OCI-LY3 (cell line): Measurements from ENCODE around the gene SPANXN4.

Experiments
- H2AFZ ChIP-seq: fragments of 200-600, 300-600 bp; shearing (Covaris generic); 2 replicates; pipeline ENCODE4 v1.6.0; 2014; ENCODE audit warnings: antibody characterized with exemption, low read depth, low read length
- H3K27ac ChIP-seq: fragments of 200-600, 300-600 bp; sonication (generic); 2 replicates; pipeline ENCODE4 v1.5.1; 2014; ENCODE audit warnings: mild to moderate bottlenecking, low read length, moderate library complexity, mixed read lengths
- H3K27me3 ChIP-seq: fragments of 200-600, 300-600 bp; sonication (generic); 2 replicates; pipeline ENCODE4 v1.6.1; 2014; ENCODE audit warnings: low read depth, low read length, mixed read lengths
- H3K36me3 ChIP-seq: fragments of 200-600, 300-600 bp; sonication (generic); replicated peaks from 2 replicates; pipeline ENCODE3; 2014; ENCODE audit warnings: low read depth, low read length, mixed read lengths
- H3K4me1 ChIP-seq: fragments of 300-600, 200-600 bp; sonication (generic); 2 replicates; pipeline ENCODE4 v1.6.1; 2014; ENCODE audit warnings: low read length, mixed read lengths
- H3K4me2 ChIP-seq: fragments of 200-600, 300-600 bp; sonication (generic); 2 replicates; pipeline ENCODE4 v1.6.1; 2014; ENCODE audit warnings: low read length, mixed read lengths
- H3K4me3 ChIP-seq: fragments of 300-600, 200-600 bp; sonication (generic); 2 replicates; pipeline ENCODE4 v1.5.1; 2014; ENCODE audit warnings: antibody characterized with exemption, mild to moderate bottlenecking, low read length, moderate library complexity
- H3K79me2 ChIP-seq: fragments of 300-600, 200-600 bp; shearing (Covaris generic); 2 replicates; pipeline ENCODE4 v1.6.1; 2014; ENCODE audit warnings: mild to moderate bottlenecking, low read length, mixed read lengths
- H3K9ac ChIP-seq: fragments of 300-600, 200-600 bp; shearing (Covaris generic); 2 replicates; pipeline ENCODE4 v1.6.0; 2014; ENCODE audit warnings: mild to moderate bottlenecking, low read length, moderate library complexity
- H3K9me3 ChIP-seq: fragments of 200-600, 300-600 bp; shearing (Covaris generic); 2 replicates; pipeline ENCODE4 v1.6.1; 2014; ENCODE audit warnings: low read length, mixed read lengths; ENCODE audit not compliant: insufficient read depth
- H4K20me1 ChIP-seq: fragments of 200-600, 300-600 bp; sonication (generic); 2 replicates; pipeline ENCODE4 v1.6.1; 2016; ENCODE audit warnings: low read length, mixed read lengths; ENCODE audit not compliant: insufficient read depth
- EZH2phosphoT487 ChIP-seq: fragments of 200-600 bp; shearing (Covaris generic); IDR thresholded peaks from 2 replicates; pipeline ENCODE4 v1.6.1; 2018; ENCODE audit warnings: antibody characterized with exemption, mixed run types, low read depth
- TF ChIP-seq, protein P1 (sequence below): fragments of 200-600, 300-600 bp; sonication (generic); IDR thresholded peaks from 2 replicates; pipeline ENCODE4 v1.5.1; 2014; ENCODE audit warnings: antibody characterized with exemption, low read length, low read depth

SPANXN4 gene

GRCh38 chrX:143017272-143017671 is 8.5 kb upstream of the SPANXN4 start:
- no peak overlapping the region for H3K4me2 ChIP-seq
- H3K9me3 ChIP-seq = no peaks in the 10 kb centered on the region
- H3K79me2 ChIP-seq = no peaks in the 10 kb centered on the region
- no peaks in the 10 kb centered on the region for H3K27me3 ChIP-seq
- no peaks in the 10 kb centered on the region for H3K36me3 ChIP-seq
- H4K20me1 ChIP-seq = no peaks in the 10 kb centered on the region
- no peak overlapping the region for H3K9ac ChIP-seq
- H3K4me1 ChIP-seq = no peaks in the 10 kb centered on the region
- peak overlapping the region; percentile 12; the same call in 1 of the 2 replicates for H3K27ac ChIP-seq
- H2AFZ ChIP-seq = no peak overlapping the region
- H3K4me3 ChIP-seq = no peak overlapping the region
- TF ChIP-seq EZH2phosphoT487 = no peak

DNA sequence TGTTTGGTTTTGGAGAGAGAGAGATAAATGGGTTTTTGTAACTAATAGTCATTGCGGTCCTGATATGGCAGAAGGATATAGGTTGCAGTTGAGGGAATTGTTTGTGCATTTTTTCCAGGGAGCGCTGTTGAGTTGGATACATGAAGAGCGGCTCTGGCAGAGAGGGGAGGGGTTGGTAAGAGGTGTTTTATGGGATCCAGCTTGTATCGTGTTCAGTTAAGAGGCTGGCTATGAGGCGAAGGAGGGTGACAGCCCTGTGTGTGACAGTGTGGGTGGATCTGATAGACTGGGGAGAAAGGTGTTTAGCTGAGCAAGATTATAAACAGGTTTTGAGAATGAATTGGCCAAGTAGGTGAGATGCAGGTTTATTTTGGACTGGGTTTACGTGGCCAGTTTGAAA is 1.5 kb downstream of the SPANXN4 start:
- Histone ChIP-seq H4K20me1 (no peaks in the 10 kb centered on the region), H3K27ac (no peak overlapping the region), H3K9me3 (no peaks in the 10 kb centered on the region), H3K27me3 (no peaks in the 10 kb centered on the region), H3K4me3 (no peak overlapping the region), H3K79me2 (no peaks in the 10 kb centered on the region), H3K9ac (no peak overlapping the region), H2AFZ (no peak overlapping the region), H3K4me1 (no peaks in the 10 kb centered on the region), H3K36me3 (no peaks in the 10 kb centered on the region), H3K4me2 (no peak overlapping the region)
- TF ChIP-seq, protein P1, sequence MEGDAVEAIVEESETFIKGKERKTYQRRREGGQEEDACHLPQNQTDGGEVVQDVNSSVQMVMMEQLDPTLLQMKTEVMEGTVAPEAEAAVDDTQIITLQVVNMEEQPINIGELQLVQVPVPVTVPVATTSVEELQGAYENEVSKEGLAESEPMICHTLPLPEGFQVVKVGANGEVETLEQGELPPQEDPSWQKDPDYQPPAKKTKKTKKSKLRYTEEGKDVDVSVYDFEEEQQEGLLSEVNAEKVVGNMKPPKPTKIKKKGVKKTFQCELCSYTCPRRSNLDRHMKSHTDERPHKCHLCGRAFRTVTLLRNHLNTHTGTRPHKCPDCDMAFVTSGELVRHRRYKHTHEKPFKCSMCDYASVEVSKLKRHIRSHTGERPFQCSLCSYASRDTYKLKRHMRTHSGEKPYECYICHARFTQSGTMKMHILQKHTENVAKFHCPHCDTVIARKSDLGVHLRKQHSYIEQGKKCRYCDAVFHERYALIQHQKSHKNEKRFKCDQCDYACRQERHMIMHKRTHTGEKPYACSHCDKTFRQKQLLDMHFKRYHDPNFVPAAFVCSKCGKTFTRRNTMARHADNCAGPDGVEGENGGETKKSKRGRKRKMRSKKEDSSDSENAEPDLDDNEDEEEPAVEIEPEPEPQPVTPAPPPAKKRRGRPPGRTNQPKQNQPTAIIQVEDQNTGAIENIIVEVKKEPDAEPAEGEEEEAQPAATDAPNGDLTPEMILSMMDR = no peak
- TF ChIP-seq EZH2phosphoT487 = no peak

GRCh38 chrX:143047511-143047910 is 21.8 kb downstream of the SPANXN4 start:
- Histone ChIP-seq H3K9me3 (no peaks in the 10 kb centered on the region), H3K27ac (no peak overlapping the region), H3K79me2 (no peaks in the 10 kb centered on the region), H3K4me1 (no peaks in the 10 kb centered on the region), H3K4me2 (no peak overlapping the region), H3K27me3 (no peaks in the 10 kb centered on the region), H3K4me3 (no peak overlapping the region), H3K9ac (no peak overlapping the region), H3K36me3 (no peaks in the 10 kb centered on the region), H2AFZ (no peak overlapping the region), H4K20me1 (no peaks in the 10 kb centered on the region)
- TF ChIP-seq EZH2phosphoT487 = no peak
- TF ChIP-seq, protein P1 = no peak

DNA sequence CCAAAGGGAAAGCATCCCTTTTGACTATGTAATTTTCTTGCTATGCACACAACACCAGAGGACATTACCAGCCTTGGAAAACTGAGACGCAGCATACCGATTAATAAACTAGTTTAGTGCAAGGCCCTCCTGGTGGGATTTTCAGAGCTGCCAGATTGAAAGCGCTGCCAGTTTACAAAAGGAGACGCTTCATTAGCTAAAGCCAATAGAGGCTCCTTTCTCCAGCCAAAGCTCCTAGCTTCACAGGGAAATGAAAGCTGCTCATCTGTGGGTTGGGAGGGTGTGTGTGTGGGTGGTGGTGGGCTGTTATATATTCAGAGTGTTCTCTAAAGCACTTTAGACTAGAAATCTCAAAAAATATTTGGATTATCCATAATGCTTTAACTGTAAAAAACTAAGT is 32.4 kb downstream of the SPANXN4 start:
- TF ChIP-seq EZH2phosphoT487 = no peak
- TF ChIP-seq, protein P1 = no peak

DNA sequence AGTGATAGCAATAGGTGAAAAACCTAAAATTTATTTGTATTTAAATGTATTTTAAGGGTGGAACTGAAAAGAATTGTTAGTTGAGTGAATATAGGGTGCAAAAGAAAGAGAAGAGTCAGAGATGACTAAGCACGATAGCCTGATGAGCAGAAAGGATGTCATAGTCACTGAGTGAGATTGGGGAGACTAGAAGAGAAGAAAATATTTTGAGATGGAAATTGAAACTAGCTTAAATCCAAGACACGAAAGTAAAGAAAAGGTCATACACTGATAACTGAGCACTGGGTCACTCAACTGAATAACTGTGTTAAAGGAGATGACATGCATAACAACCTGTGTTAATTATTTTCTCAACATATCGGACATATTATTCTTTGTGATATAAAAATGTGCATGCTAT is 55.5 kb downstream of the SPANXN4 start:
- no peaks in the 10 kb centered on the region for H3K9me3 ChIP-seq
- no peak for TF ChIP-seq EZH2phosphoT487
- TF ChIP-seq, protein P1 = no peak

More for the DNA sequence above, 32.4 kb downstream of the SPANXN4 start:
- Histone ChIP-seq H3K9me3 (no peaks in the 10 kb centered on the region), H3K4me3 (no peak overlapping the region), H3K27me3 (no peaks in the 10 kb centered on the region), H2AFZ (no peak overlapping the region), H3K36me3 (no peaks in the 10 kb centered on the region), H3K4me1 (no peaks in the 10 kb centered on the region), H3K79me2 (no peaks in the 10 kb centered on the region), H3K27ac (no peak overlapping the region), H4K20me1 (no peaks in the 10 kb centered on the region), H3K9ac (no peak overlapping the region), H3K4me2 (no peak overlapping the region)

More for the DNA sequence above, 55.5 kb downstream of the SPANXN4 start:
- H3K4me2 ChIP-seq = no peak overlapping the region
- no peaks in the 10 kb centered on the region for H3K4me1 ChIP-seq
- H3K27ac ChIP-seq = no peak overlapping the region
- H2AFZ ChIP-seq = no peak overlapping the region
- no peaks in the 10 kb centered on the region for H4K20me1 ChIP-seq
- H3K79me2 ChIP-seq = no peaks in the 10 kb centered on the region
- H3K36me3 ChIP-seq = no peaks in the 10 kb centered on the region
- H3K9ac ChIP-seq = no peak overlapping the region
- no peak overlapping the region for H3K4me3 ChIP-seq
- no peaks in the 10 kb centered on the region for H3K27me3 ChIP-seq
